ENCODE data around the gene TET3. TPM values are rescaled to one million over a fixed set of nuclear protein-coding genes. Genes with fewer than 3 reads are reported as not detected.

The TET3 gene
- total RNA-seq, 2 experiments from 2014 or later, result 22.2 to 24.1 TPM

DNA sequence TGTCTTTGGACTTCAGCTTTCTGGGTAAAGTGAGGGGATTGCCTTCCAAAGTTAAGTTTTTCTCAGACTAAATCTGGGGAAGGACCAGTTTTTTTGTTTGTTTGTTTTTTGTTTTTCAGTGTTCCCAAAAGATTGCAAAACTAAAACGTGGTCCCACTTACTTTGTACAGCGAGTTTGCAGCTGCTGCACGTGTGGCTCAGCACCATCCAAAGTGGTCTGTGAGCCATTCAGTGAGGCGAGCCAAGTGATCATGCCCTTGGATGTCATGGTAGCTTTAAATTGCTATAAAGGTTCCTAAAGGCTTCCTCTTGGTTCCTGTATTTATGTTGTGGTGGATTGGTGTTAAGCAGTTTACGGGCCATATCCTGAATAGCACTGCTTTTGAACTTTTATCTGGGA is 23.0 kb downstream of the TET3 start:
- DNase-seq (no peak), ATAC-seq (ENCODE audit: poor library complexity) (no peak)
- H3K36me3 ChIP-seq (ENCODE audit: insufficient read depth, low read length), result peaks cover 32% of the 10 kb centered on the region
- H3K27me3 ChIP-seq (ENCODE audit: control insufficient read depth in 1 of 2, insufficient read depth in 2 of 2, low read length in 2 of 2), result no peaks in the 10 kb centered on the region
- Mint-ChIP-seq H3K36me3 (ENCODE audit: low read depth) (peaks cover 32% of the 10 kb centered on the region), H3K9me3 (no peaks in the 10 kb centered on the region), H3K27ac (peak overlapping the region; percentile 9), H3K27me3 (no peaks in the 10 kb centered on the region), H3K4me3 (no peak overlapping the region), H3K4me1 (ENCODE audit: low read depth) (peaks cover 66% of the 10 kb centered on the region)
- no peak overlapping the region for H3K4me3 ChIP-seq (ENCODE audit: low read length)
- CTCF ChIA-PET, result interaction anchor here (0.9 kb wide), 1 partner anchor 96 kb away, joined by 3 read pairs; no protein-coding TSS in a partner anchor
- H3K27ac ChIP-seq (ENCODE audit: low read depth in 1 of 2, low read length in 2 of 2), result no peak overlapping the region
- H3K4me1 ChIP-seq (ENCODE audit: insufficient read depth, low read length), result peaks cover 36% of the 10 kb centered on the region
- TF ChIP-seq, protein P1, sequence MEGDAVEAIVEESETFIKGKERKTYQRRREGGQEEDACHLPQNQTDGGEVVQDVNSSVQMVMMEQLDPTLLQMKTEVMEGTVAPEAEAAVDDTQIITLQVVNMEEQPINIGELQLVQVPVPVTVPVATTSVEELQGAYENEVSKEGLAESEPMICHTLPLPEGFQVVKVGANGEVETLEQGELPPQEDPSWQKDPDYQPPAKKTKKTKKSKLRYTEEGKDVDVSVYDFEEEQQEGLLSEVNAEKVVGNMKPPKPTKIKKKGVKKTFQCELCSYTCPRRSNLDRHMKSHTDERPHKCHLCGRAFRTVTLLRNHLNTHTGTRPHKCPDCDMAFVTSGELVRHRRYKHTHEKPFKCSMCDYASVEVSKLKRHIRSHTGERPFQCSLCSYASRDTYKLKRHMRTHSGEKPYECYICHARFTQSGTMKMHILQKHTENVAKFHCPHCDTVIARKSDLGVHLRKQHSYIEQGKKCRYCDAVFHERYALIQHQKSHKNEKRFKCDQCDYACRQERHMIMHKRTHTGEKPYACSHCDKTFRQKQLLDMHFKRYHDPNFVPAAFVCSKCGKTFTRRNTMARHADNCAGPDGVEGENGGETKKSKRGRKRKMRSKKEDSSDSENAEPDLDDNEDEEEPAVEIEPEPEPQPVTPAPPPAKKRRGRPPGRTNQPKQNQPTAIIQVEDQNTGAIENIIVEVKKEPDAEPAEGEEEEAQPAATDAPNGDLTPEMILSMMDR (IDR thresholded peaks at IDR 0.05), result no peak
- intact Hi-C loops (cut with DNase I, micrococcal nuclease), result no loop called here
- no peaks in the 10 kb centered on the region for H3K9me3 ChIP-seq (ENCODE audit: control insufficient read depth in 1 of 2, insufficient read depth in 1 of 2, low read length in 2 of 2)
- POLR2A ChIA-PET, result interaction anchor here (0.6 kb wide), 1 partner anchor 166 kb away, joined by 3 read pairs; no protein-coding TSS in a partner anchor

- DNase-seq, result no peak
- Mint-ChIP-seq H3K27ac (peak overlapping the region; percentile 9), H3K36me3 (ENCODE audit: low read depth) (peaks cover 34% of the 10 kb centered on the region), H3K4me3 (no peak overlapping the region), H3K27me3 (no peaks in the 10 kb centered on the region), H3K9me3 (no peaks in the 10 kb centered on the region), H3K4me1 (ENCODE audit: low read depth) (peaks cover 63% of the 10 kb centered on the region)
- ChIA-PET CTCF (interaction anchor here (0.9 kb wide), 1 partner anchor 95 kb away, joined by 3 read pairs; no protein-coding TSS in a partner anchor), POLR2A (no interaction called here)
- intact Hi-C loops (cut with DNase I, micrococcal nuclease), result no loop called here
- Histone ChIP-seq H3K9me3 (ENCODE audit: control insufficient read depth in 1 of 2, insufficient read depth in 1 of 2, low read length in 2 of 2) (no peaks in the 10 kb centered on the region), H3K4me3 (ENCODE audit: low read length) (no peak overlapping the region), H3K4me1 (ENCODE audit: insufficient read depth, low read length) (peaks cover 24% of the 10 kb centered on the region), H3K36me3 (ENCODE audit: insufficient read depth, low read length) (peaks cover 32% of the 10 kb centered on the region), H3K27me3 (ENCODE audit: control insufficient read depth in 1 of 2, insufficient read depth in 2 of 2, low read length in 2 of 2) (no peaks in the 10 kb centered on the region), H3K27ac (ENCODE audit: low read depth in 1 of 2, low read length in 2 of 2) (no peak overlapping the region)
- no peak for ATAC-seq (ENCODE audit: poor library complexity)
- TF ChIP-seq, protein P1 (IDR thresholded peaks at IDR 0.05), result no peak
Observed at GRCh38 chr2:74008761-74009395, 24.2 kb downstream of the TET3 start.

- no peaks in the 10 kb centered on the region for H3K9me3 Mint-ChIP-seq
- H3K27me3 Mint-ChIP-seq, result no peaks in the 10 kb centered on the region
- H3K9me3 ChIP-seq (ENCODE audit: control insufficient read depth in 1 of 2, insufficient read depth in 1 of 2, low read length in 2 of 2), result no peaks in the 10 kb centered on the region
- peaks cover 34% of the 10 kb centered on the region for H3K36me3 Mint-ChIP-seq (ENCODE audit: low read depth)
- no peak overlapping the region for H3K4me3 ChIP-seq (ENCODE audit: low read length)
- TF ChIP-seq, protein P1 (IDR thresholded peaks at IDR 0.05), result no peak
- DNase-seq (no peak), ATAC-seq (ENCODE audit: poor library complexity) (no peak)
- peaks cover 59% of the 10 kb centered on the region for H3K4me1 Mint-ChIP-seq (ENCODE audit: low read depth)
- no peak overlapping the region for H3K4me3 Mint-ChIP-seq
- POLR2A ChIA-PET, result no interaction called here
- intact Hi-C loops (cut with DNase I, micrococcal nuclease), result no loop called here
- CTCF ChIA-PET, result no interaction called here
- H3K27ac Mint-ChIP-seq, result no peak overlapping the region
- H3K27ac ChIP-seq (ENCODE audit: low read depth in 1 of 2, low read length in 2 of 2), result no peak overlapping the region
- H3K27me3 ChIP-seq (ENCODE audit: control insufficient read depth in 1 of 2, insufficient read depth in 2 of 2, low read length in 2 of 2), result no peaks in the 10 kb centered on the region
- peaks cover 18% of the 10 kb centered on the region for H3K4me1 ChIP-seq (ENCODE audit: insufficient read depth, low read length)
- peaks cover 32% of the 10 kb centered on the region for H3K36me3 ChIP-seq (ENCODE audit: insufficient read depth, low read length)
Observed at GRCh38 chr2:74009577-74009976, 24.9 kb downstream of the TET3 start.

All from CD4-positive, alpha-beta T cell (primary cell).